ENCODE results near the gene CDKAL1. TPM values are rescaled to one million over a fixed set of nuclear protein-coding genes. Genes with fewer than 3 reads are reported as not detected.

Gene CDKAL1
- total RNA-seq, 1 experiment from 2014 or later, result 16.1 TPM

- CTCF ChIA-PET, result no interaction called here
- H3K27ac ChIP-seq, result no peak overlapping the region
- no TSS peak for BruUV-seq (replicated peaks)
Observed at GRCh38 chr6:21027507-21027906, 493.2 kb downstream of the CDKAL1 start.

GRCh38 chr6:21031182-21031581 lies 496.9 kb downstream of the CDKAL1 start:
- CTCF ChIA-PET, result no interaction called here
- H3F3A ChIP-seq (ENCODE audit: insufficient read depth, low read depth), result no peaks in the 10 kb centered on the region
- no peak overlapping the region for H3K4me3 ChIP-seq
- no peaks in the 10 kb centered on the region for H4K20me1 ChIP-seq (ENCODE audit: insufficient read depth)
- no peak overlapping the region for H3K4me2 ChIP-seq
- intact Hi-C loops (cut with micrococcal nuclease; ENCODE audit: unreplicated experiment), result no loop called here
- H3K27me3 ChIP-seq (ENCODE audit: insufficient read depth, low read depth), result no peaks in the 10 kb centered on the region
- peaks cover 5% of the 10 kb centered on the region; the same call in 1 of the 2 replicates for H3K4me1 ChIP-seq (replicated peaks; ENCODE audit: insufficient read depth)
- no peak overlapping the region for H2AFZ ChIP-seq
- POLR2A ChIA-PET (ENCODE audit: unreplicated experiment), result no interaction called here
- DNase-seq, result no peak
- H3K36me3 ChIP-seq (ENCODE audit: low read depth), result no peaks in the 10 kb centered on the region
- no peaks in the 10 kb centered on the region for H3K79me2 ChIP-seq (ENCODE audit: low read depth)
- no peaks in the 10 kb centered on the region; the same call in 1 of the 2 replicates for H3K9me3 ChIP-seq (ENCODE audit: insufficient read depth, low read depth)
- BruUV-seq (replicated peaks), result no TSS peak
- no peaks in the 10 kb centered on the region for H3K9me2 ChIP-seq (ENCODE audit: insufficient read depth)
- no peak overlapping the region for H3K27ac ChIP-seq
- TF ChIP-seq CTCF (conservative IDR thresholded peaks at IDR 0.05) (no peak), EZH2 (IDR thresholded peaks at IDR 0.05; ENCODE audit: low read depth) (no peak)

More at GRCh38 chr6:21027507-21027906, 493.2 kb downstream of the CDKAL1 start:
- Histone ChIP-seq H3K9me3 (ENCODE audit: insufficient read depth, low read depth) (peaks cover 20% of the 10 kb centered on the region), H3K79me2 (ENCODE audit: low read depth) (no peaks in the 10 kb centered on the region), H3K27me3 (ENCODE audit: insufficient read depth, low read depth) (no peaks in the 10 kb centered on the region), H3K4me2 (no peak overlapping the region), H3K9me2 (ENCODE audit: insufficient read depth) (no peaks in the 10 kb centered on the region), H2AFZ (no peak overlapping the region), H3K4me1 (replicated peaks; ENCODE audit: insufficient read depth) (peaks cover 14% of the 10 kb centered on the region), H3K36me3 (ENCODE audit: low read depth) (no peaks in the 10 kb centered on the region), H3K4me3 (no peak overlapping the region), H3F3A (ENCODE audit: insufficient read depth, low read depth) (peaks cover 1% of the 10 kb centered on the region; the same call in 1 of the 2 replicates), H4K20me1 (ENCODE audit: insufficient read depth) (no peaks in the 10 kb centered on the region)
- no peak for DNase-seq
- intact Hi-C loops (cut with micrococcal nuclease; ENCODE audit: unreplicated experiment), result no loop called here
- POLR2A ChIA-PET (ENCODE audit: unreplicated experiment), result no interaction called here
- TF ChIP-seq EZH2 (IDR thresholded peaks at IDR 0.05; ENCODE audit: low read depth) (no peak), CTCF (conservative IDR thresholded peaks at IDR 0.05) (no peak)

GRCh38 chr6:21033084-21033483 lies 498.8 kb downstream of the CDKAL1 start:
- POLR2A ChIA-PET (ENCODE audit: unreplicated experiment), result no interaction called here
- Histone ChIP-seq H3K79me2 (ENCODE audit: low read depth) (no peaks in the 10 kb centered on the region), H3K4me2 (no peak overlapping the region), H3K27ac (no peak overlapping the region), H3F3A (ENCODE audit: insufficient read depth, low read depth) (no peaks in the 10 kb centered on the region), H3K36me3 (ENCODE audit: low read depth) (no peaks in the 10 kb centered on the region), H3K9me2 (ENCODE audit: insufficient read depth) (no peaks in the 10 kb centered on the region), H2AFZ (no peak overlapping the region), H4K20me1 (ENCODE audit: insufficient read depth) (no peaks in the 10 kb centered on the region), H3K9me3 (ENCODE audit: insufficient read depth, low read depth) (no peaks in the 10 kb centered on the region), H3K27me3 (ENCODE audit: insufficient read depth, low read depth) (no peaks in the 10 kb centered on the region), H3K4me1 (replicated peaks; ENCODE audit: insufficient read depth) (peaks cover 5% of the 10 kb centered on the region; the same call in 1 of the 2 replicates), H3K4me3 (no peak overlapping the region)
- no TSS peak for BruUV-seq (replicated peaks)
- intact Hi-C loops (cut with micrococcal nuclease; ENCODE audit: unreplicated experiment), result no loop called here
- DNase-seq, result no peak
- CTCF ChIA-PET, result no interaction called here
- TF ChIP-seq CTCF (conservative IDR thresholded peaks at IDR 0.05), result no peak
- TF ChIP-seq EZH2 (IDR thresholded peaks at IDR 0.05; ENCODE audit: low read depth), result no peak
